IMR-90 (cell line): ENCODE data around the gene ZNF580. TPM values are rescaled to one million over a fixed set of nuclear protein-coding genes. Genes with fewer than 3 reads are reported as not detected.
A peak's percentile ranks its signal among the peaks of the same experiment; 100 is the strongest.

ENCODE experiments used
- ATAC-seq: fragments of 200-7000 bp; cut with Tn5 transposase; 2 replicates; pipeline ENCODE4 v1.9.1; 2020; ENCODE audit warnings: low read depth, mild to moderate bottlenecking, moderate library complexity
- BruUV-seq: library from RNA; stranded (reverse); fragments of 400-500 nt; replicated peaks from 2 replicates; lab custom pipeline; 2021; lab: Mats Ljungman, UMichigan
- CTCF ChIA-PET: fragments of 300-600 bp; formaldehyde crosslinking; extraction: SDS; loops from one replicate; lab custom pipeline; 2021; ENCODE audit warnings: antibody characterized with exemption; lab: Yijun Ruan, JAX
- POLR2A ChIA-PET: fragments of 300-600 bp; sonication (Branson Sonifier 250); formaldehyde crosslinking; loops from one replicate; lab custom pipeline; 2022; ENCODE audit warnings: antibody characterized with exemption; ENCODE audit not compliant: unreplicated experiment; lab: Charles Lee
- DNase-seq: peaks from one replicate; pipeline ENCODE4 v3.0.0; 2013
- H2AFZ ChIP-seq: replicated peaks from 2 replicates; pipeline ENCODE3; 2013; ENCODE audit warnings: low read length, mild to moderate bottlenecking; ENCODE audit not compliant: poor library complexity
- H2AK5ac ChIP-seq: 2 replicates; pipeline ENCODE4 v1.6.1; 2013; ENCODE audit warnings: low read depth, low read length, inconsistent platforms
- H2AK9ac ChIP-seq: replicated peaks from 2 replicates; pipeline ENCODE3; 2013; ENCODE audit warnings: mild to moderate bottlenecking, low read depth, low read length, moderate library complexity; ENCODE audit not compliant: poor library complexity
- H2BK120ac ChIP-seq: 2 replicates; pipeline ENCODE4 v1.6.1; 2013; ENCODE audit warnings: low read depth, low read length, inconsistent platforms
- H2BK15ac ChIP-seq: 3 replicates; pipeline ENCODE4 v1.6.1; 2013; ENCODE audit warnings: low read depth, low read length, inconsistent platforms
- H2BK20ac ChIP-seq: 2 replicates; pipeline ENCODE4 v1.6.1; 2013; ENCODE audit warnings: low read depth, mild to moderate bottlenecking, inconsistent platforms, low read length, moderate library complexity
- H2BK5ac ChIP-seq: 2 replicates; pipeline ENCODE4 v1.6.1; 2013; ENCODE audit warnings: mild to moderate bottlenecking, low read depth, low read length, inconsistent platforms; ENCODE audit not compliant: poor library complexity, severe bottlenecking
- H3K14ac ChIP-seq: replicated peaks from 2 replicates; pipeline ENCODE4 v1.6.1; 2013; ENCODE audit warnings: low read depth, low read length, inconsistent platforms
- H3K18ac ChIP-seq: 2 replicates; pipeline ENCODE4 v1.6.1; 2013; ENCODE audit warnings: low read depth, low read length, control low read depth
- H3K23ac ChIP-seq: 2 replicates; pipeline ENCODE4 v1.6.1; 2013; ENCODE audit warnings: low read depth, low read length, inconsistent platforms
- H3K27ac ChIP-seq: 2 replicates; pipeline ENCODE4 v1.5.1; 2013; ENCODE audit warnings: mild to moderate bottlenecking, control low read depth, low read length; ENCODE audit not compliant: insufficient read depth
- H3K27me3 ChIP-seq: 2 replicates; pipeline ENCODE4 v1.6.1; 2013; ENCODE audit warnings: low read length; ENCODE audit not compliant: control insufficient read depth, insufficient read depth
- H3K36me3 ChIP-seq: 2 replicates; pipeline ENCODE4 v1.6.1; 2013; ENCODE audit warnings: low read length, mixed read lengths; ENCODE audit not compliant: control insufficient read depth, insufficient read depth
- H3K4ac ChIP-seq: 2 replicates; pipeline ENCODE4 v1.6.1; 2013; ENCODE audit warnings: low read depth, low read length, inconsistent platforms
- H3K4me1 ChIP-seq: 2 replicates; pipeline ENCODE4 v1.6.1; 2013; ENCODE audit warnings: low read length, mixed read lengths; ENCODE audit not compliant: control insufficient read depth, insufficient read depth
- H3K4me2 ChIP-seq: 2 replicates; pipeline ENCODE4 v1.6.1; 2013; ENCODE audit warnings: low read depth, mild to moderate bottlenecking, control low read depth, low read length, moderate library complexity
- H3K4me3 ChIP-seq: 2 replicates; pipeline ENCODE4 v1.5.1; 2013; ENCODE audit warnings: low read depth, mild to moderate bottlenecking, control low read depth, low read length, moderate library complexity; ENCODE audit not compliant: insufficient read depth
- H3K56ac ChIP-seq: 2 replicates; pipeline ENCODE4 v1.6.1; 2013; ENCODE audit warnings: low read length, inconsistent platforms; ENCODE audit not compliant: insufficient read depth; ENCODE audit errors: extremely low read depth
- H3K79me1 ChIP-seq, 2 experiments: 2 replicates each; pipeline ENCODE4 v1.6.1; 2013; ENCODE audit warnings: low read length in 2 of 2, inconsistent platforms in 1 of 2, low read depth in 1 of 2
- H3K9ac ChIP-seq: 2 replicates; pipeline ENCODE4 v1.6.1; 2013; ENCODE audit warnings: low read depth, low read length, control low read depth
- H3K9me1 ChIP-seq: 2 replicates; pipeline ENCODE4 v1.6.1; 2013; ENCODE audit warnings: low read length, inconsistent platforms; ENCODE audit not compliant: insufficient read depth
- H3K9me3 ChIP-seq: 2 replicates; pipeline ENCODE4 v1.6.1; 2013; ENCODE audit warnings: low read length; ENCODE audit not compliant: control insufficient read depth, insufficient read depth
- H4K20me1 ChIP-seq: 2 replicates; pipeline ENCODE4 v1.6.1; 2013; ENCODE audit warnings: low read length, inconsistent platforms; ENCODE audit not compliant: insufficient read depth
- H4K5ac ChIP-seq: 2 replicates; pipeline ENCODE4 v1.6.1; 2013; ENCODE audit warnings: mild to moderate bottlenecking, low read depth, low read length, control low read depth
- H4K8ac ChIP-seq, 2 experiments: 2 replicates each; pipeline ENCODE4 v1.6.1; 2013; ENCODE audit warnings: low read depth in 2 of 2, low read length in 2 of 2, control low read depth in 1 of 2, inconsistent platforms in 1 of 2
- H4K91ac ChIP-seq: 2 replicates; pipeline ENCODE4 v1.6.1; 2013; ENCODE audit warnings: low read depth, low read length, inconsistent platforms; ENCODE audit not compliant: insufficient read depth
- BHLHE40 ChIP-seq: fragments of 150-350 bp; IDR thresholded peaks from 2 replicates; pipeline ENCODE4 v1.6.1; 2016; ENCODE audit warnings: mild to moderate bottlenecking, low read depth, low read length
- CEBPB ChIP-seq: IDR thresholded peaks from 2 replicates; pipeline ENCODE4 v1.6.1; 2012; ENCODE audit warnings: low read depth, low read length, improper control_type of control experiment
- CHD1 ChIP-seq: IDR thresholded peaks from 2 replicates; pipeline ENCODE4 v1.6.1; 2012; ENCODE audit warnings: low read depth, low read length, improper control_type of control experiment
- CTCF ChIP-seq: conservative IDR thresholded peaks from 2 replicates; pipeline ENCODE4 v1.5.1; 2012; ENCODE audit warnings: mild to moderate bottlenecking, low read depth, low read length, improper control_type of control experiment
- MAFK ChIP-seq: IDR thresholded peaks from 2 replicates; pipeline ENCODE4 v1.6.1; 2012; ENCODE audit warnings: low read depth, low read length, improper control_type of control experiment
- MAZ ChIP-seq: IDR thresholded peaks from 2 replicates; pipeline ENCODE4 v1.6.1; 2012; ENCODE audit warnings: low read depth, mild to moderate bottlenecking, low read length, improper control_type of control experiment, moderate library complexity, borderline replicate concordance
- MXI1 ChIP-seq: IDR thresholded peaks from 2 replicates; pipeline ENCODE4 v1.6.1; 2012; ENCODE audit warnings: low read depth, mild to moderate bottlenecking, low read length, moderate library complexity, borderline replicate concordance
- NFE2L2 ChIP-seq: fragments of 150-350 bp; IDR thresholded peaks from 2 replicates; pipeline ENCODE4 v1.6.1; 2016; ENCODE audit warnings: low read depth, mild to moderate bottlenecking, low read length
- POLR2A ChIP-seq: IDR thresholded peaks from 2 replicates; pipeline ENCODE4 v1.6.1; 2012; ENCODE audit warnings: mild to moderate bottlenecking, low read depth, low read length
- RAD21 ChIP-seq: IDR thresholded peaks from 2 replicates; pipeline ENCODE4 v1.6.1; 2012; ENCODE audit warnings: low read length, improper control_type of control experiment
- RCOR1 ChIP-seq: IDR thresholded peaks from 2 replicates; pipeline ENCODE4 v1.6.1; 2012; ENCODE audit warnings: mild to moderate bottlenecking, low read length, improper control_type of control experiment; ENCODE audit not compliant: insufficient replicate concordance
- RFX5 ChIP-seq: IDR thresholded peaks from 2 replicates; pipeline ENCODE4 v1.8.0; 2012; ENCODE audit warnings: low read depth, mild to moderate bottlenecking, low read length, moderate library complexity
- SMC3 ChIP-seq: fragments of 150-350 bp; IDR thresholded peaks from 2 replicates; pipeline ENCODE4 v1.6.1; 2016; ENCODE audit warnings: low read depth, mild to moderate bottlenecking, antibody characterized with exemption, low read length, moderate library complexity
- USF2 ChIP-seq: fragments of 150-350 bp; IDR thresholded peaks from 2 replicates; pipeline ENCODE4 v1.6.1; 2017; ENCODE audit warnings: mild to moderate bottlenecking, antibody characterized with exemption, low read length, low read depth
- WGBS, 2 experiments: methylation state at CpG; one replicate each; pipeline versions ENCODE4 v1.1.5 to v1.1.7; 2013; ENCODE audit warnings: missing lambda C conversion rate in 2 of 2; ENCODE audit not compliant: insufficient read length in 1 of 2; ENCODE audit errors: extremely low coverage in 2 of 2; 5-methylcytosine and 5-hydroxymethylcytosine counted together
- dilution Hi-C: fragments of 300-500 bp; cut with HindIII; formaldehyde crosslinking; loops from one replicate; pipeline ENCODE4 v1.14.3; 2018; ENCODE audit warnings: low sequenced_read_pairs; ENCODE audit not compliant: unreplicated experiment
- in situ Hi-C: fragments of 300-500 bp; cut with MboI; formaldehyde crosslinking; loops from 3 replicates; pipeline ENCODE4 v1.14.3; 2019; ENCODE audit warnings: low sequenced_read_pairs, inconsistent platforms, mixed read lengths
- intact Hi-C: fragments of 100-400 bp; cut with micrococcal nuclease; formaldehyde crosslinking; loops from 2 replicates; pipeline ENCODE4 v1.10.0; 2022
- polyA plus RNA-seq, 3 experiments: library from polyadenylated mRNA; depleted of rRNA; stranded (reverse); fragments of >200 nt; gene quantifications; 2 replicates each; pipeline ENCODE4 v1.2.3, GENCODE V29; 2012; ENCODE audit warnings: low replicate concordance in 1 of 3
- total RNA-seq: library from RNA; depleted of rRNA; stranded (reverse); fragments of >200 nt; gene quantifications from 2 replicates; pipeline ENCODE4 v1.2.3, GENCODE V29; 2012

Gene ZNF580
- total and polyA plus RNA-seq, 2 of the 4 experiments (the other 2 are of a cell fraction), result 1.4 to 36.9 TPM

- Histone ChIP-seq H3K4me2 (peak within 1 kb of the TSS; percentile 97), H3K36me3 (peaks cover 17% of the 10 kb centered on the region), H3K9ac (peak within 1 kb of the TSS; percentile 89), H3K23ac (peak within 1 kb of the TSS; percentile 91), H3K4me3 (peak within 1 kb of the TSS; percentile 76), H2AK9ac (peak within 1 kb of the TSS; percentile 100), H3K9me1 (peaks cover 6% of the 10 kb centered on the region; the same call in 1 of the 2 replicates), H3K27me3 (no peaks in the 10 kb centered on the region), H4K20me1 (peaks cover 24% of the 10 kb centered on the region; the same call in 1 of the 2 replicates), H4K8ac (peak within 1 kb of the TSS; percentile 87 to 95), H2BK20ac (peak within 1 kb of the TSS; percentile 50; the same call in 1 of the 2 replicates), H3K14ac (peak within 1 kb of the TSS; percentile 100), H3K56ac (peak within 1 kb of the TSS; percentile 92), H3K4ac (peak within 1 kb of the TSS; percentile 97), H2BK5ac (peak within 1 kb of the TSS; percentile 90), H2AK5ac (peak within 1 kb of the TSS; percentile 100), H4K91ac (peak within 1 kb of the TSS; percentile 87), H3K9me3 (peaks cover 5% of the 10 kb centered on the region; the same call in 1 of the 2 replicates), H3K79me1 (peaks cover 37 to 63% of the 10 kb centered on the region in 2 experiments), H4K5ac (peak within 1 kb of the TSS; percentile 82), H3K27ac (peak within 1 kb of the TSS; percentile 91), H2AFZ (peak within 1 kb of the TSS; percentile 92), H2BK15ac (peak within 1 kb of the TSS; percentile 30; the same call in 1 of the 3 replicates), H3K18ac (peak within 1 kb of the TSS; percentile 65), H3K4me1 (peaks cover 7% of the 10 kb centered on the region), H2BK120ac (peak within 1 kb of the TSS; percentile 77)
- POLR2A ChIA-PET, result interaction anchor here (0.5 to 1.1 kb wide), 2 partner anchors 32 to 74 kb away, joined by 4 to 7 read pairs; no protein-coding TSS in a partner anchor
- BruUV-seq, result no TSS peak
- dilution Hi-C loops, result no loop called here
- 0% methylated on average over 12 of the region's 44 CpGs; no CpG with 5 or more reads in 1 of the 2 experiments for WGBS, 2 experiments
- in situ Hi-C loops, result loop anchor here (5.0 kb wide), 1 partner anchor 89 kb away; no protein-coding TSS in a partner anchor
- CTCF ChIA-PET, result interaction anchor here (0.6 to 2.3 kb wide), 8 partner anchors 13 to 245 kb away, joined by 3 to 11 read pairs (median 6); partner anchors contain the start of genes U2AF2 and ZNF784
- ATAC-seq (peak; percentile 41), DNase-seq (peak; percentile 87)
- intact Hi-C loops, result loop anchor here (1.0 to 2.0 kb wide), 2 partner anchors 89 to 145 kb away; partner anchors contain the start of gene ISOC2
- TF ChIP-seq USF2, result no peak
- peak; percentile 89 for TF ChIP-seq SMC3
- no peak for TF ChIP-seq CEBPB
- TF ChIP-seq BHLHE40, result 0 out of 2 replicates have a peak, but pooled peaks have one; percentile 6
- TF ChIP-seq RFX5, result peak; percentile 89
- TF ChIP-seq MXI1, result 0 out of 2 replicates have a peak, but pooled peaks have one; percentile 21
- no peak for TF ChIP-seq NFE2L2
- TF ChIP-seq RCOR1, result no peak
- TF ChIP-seq RAD21, result peak; percentile 89
- no peak for TF ChIP-seq MAFK
- no peak for TF ChIP-seq CHD1
- TF ChIP-seq CTCF, result peak; percentile 93
- peak; percentile 85 for TF ChIP-seq MAZ
- TF ChIP-seq POLR2A, result peak; percentile 55; the same call in 1 of the 2 replicates
Measured at GRCh38 chr19:55605637-55606470, 34.9 kb upstream of the ZNF580 start, which contains the start of gene ZNF865. Gene ZNF865 (plus strand): TSS chr19:55605647. CDS start chr19:55613619, 7,972 bp downstream.
